HepG2 (cell line): ENCODE results near the gene WBP1. TPM values are rescaled to one million over a fixed set of nuclear protein-coding genes. Genes with fewer than 3 reads are reported as not detected.

Experiments used
- ADNP ChIP-seq: sonication (generic); formaldehyde crosslinking; IDR thresholded peaks from 2 replicates; pipeline ENCODE4 v1.4.0; 2020; ENCODE audit warnings: missing genetic modification reagents
- HNF4G ChIP-seq, 2 experiments: sonication (generic) in 1 of 2; formaldehyde crosslinking in 1 of 2; IDR thresholded peaks; 2 replicates each; pipeline versions ENCODE4 v1.4.0 to v1.6.1; 2011 to 2020; ENCODE audit warnings: borderline replicate concordance in 2 of 2, low read depth in 2 of 2, mild to moderate bottlenecking in 2 of 2, low read length in 1 of 2, missing genetic modification reagents in 1 of 2, moderate library complexity in 1 of 2
- JUND ChIP-seq: sonication (generic); formaldehyde crosslinking; IDR thresholded peaks from 2 replicates; pipeline ENCODE4 v1.8.0; 2022; ENCODE audit warnings: mild to moderate bottlenecking, missing genetic modification reagents
- PHF8 ChIP-seq: sonication (generic); formaldehyde crosslinking; IDR thresholded peaks from 2 replicates; pipeline ENCODE4 v1.5.0; 2020; ENCODE audit warnings: missing genetic modification reagents
- RARG ChIP-seq: sonication (generic); formaldehyde crosslinking; IDR thresholded peaks from 2 replicates; pipeline ENCODE4 v1.4.0; 2020; ENCODE audit warnings: low read depth, mild to moderate bottlenecking, missing genetic modification reagents
- SAP130 ChIP-seq: IDR thresholded peaks from 2 replicates; pipeline ENCODE4 v1.6.1; 2016; ENCODE audit warnings: low read depth
- SOX13 ChIP-seq, 3 experiments: fragments of 450-650 bp in 1 of 3; sonication (generic) in 1 of 3; formaldehyde crosslinking in 1 of 3; IDR thresholded peaks in 2 of 3; conservative IDR thresholded peaks in 1 of 3; 2 replicates each; pipeline versions ENCODE4 v1.5.0 to v1.6.1; 2016 to 2020; ENCODE audit warnings: antibody characterized with exemption in 1 of 3, mild to moderate bottlenecking in 1 of 3, missing compliant biosample characterization in 1 of 3, missing genetic modification reagents in 1 of 3, moderate library complexity in 1 of 3
- SP4 ChIP-seq: sonication (generic); formaldehyde crosslinking; IDR thresholded peaks from 2 replicates; pipeline ENCODE4 v1.8.1; 2023; ENCODE audit warnings: mild to moderate bottlenecking, missing genetic modification reagents
- STAG1 ChIP-seq: sonication (generic); formaldehyde crosslinking; IDR thresholded peaks from 2 replicates; pipeline ENCODE4 v1.4.0; 2020; ENCODE audit warnings: missing genetic modification reagents
- SUZ12 ChIP-seq: fragments of 150-350 bp; IDR thresholded peaks from 2 replicates; pipeline ENCODE4 v1.6.1; 2014; ENCODE audit warnings: low read depth, low read length
- TARDBP ChIP-seq: sonication (generic); formaldehyde crosslinking; IDR thresholded peaks from 2 replicates; pipeline ENCODE4 v1.8.0; 2022; ENCODE audit warnings: mild to moderate bottlenecking, missing genetic modification reagents
- TCF7 ChIP-seq: sonication (generic); IDR thresholded peaks from 2 replicates; pipeline ENCODE4 v1.6.1; 2016; ENCODE audit warnings: antibody characterized with exemption, low read depth
- THAP11 ChIP-seq: IDR thresholded peaks from 2 replicates; pipeline ENCODE4 v1.6.1; 2016; ENCODE audit warnings: missing biosample characterization, missing genetic modification reagents
- ZBTB8A ChIP-seq: sonication (generic); formaldehyde crosslinking; IDR thresholded peaks from 2 replicates; pipeline ENCODE4 v1.4.0; 2020; ENCODE audit warnings: mild to moderate bottlenecking, low read depth, missing genetic modification reagents, borderline replicate concordance
- ZFX ChIP-seq: sonication (generic); formaldehyde crosslinking; IDR thresholded peaks from 2 replicates; pipeline ENCODE4 v1.4.0; 2020; ENCODE audit warnings: mild to moderate bottlenecking, low read depth, missing genetic modification reagents, moderate library complexity
- ZKSCAN8 ChIP-seq: IDR thresholded peaks from 2 replicates; pipeline ENCODE4 v1.6.1; 2016; ENCODE audit warnings: borderline replicate concordance, missing genetic modification reagents, missing compliant biosample characterization
- ZNF160 ChIP-seq: sonication (generic); formaldehyde crosslinking; IDR thresholded peaks from 2 replicates; pipeline ENCODE4 v1.8.0; 2022; ENCODE audit warnings: mild to moderate bottlenecking, inconsistent platforms, missing genetic modification reagents
- ZNF354B ChIP-seq: sonication (generic); formaldehyde crosslinking; IDR thresholded peaks from 2 replicates; pipeline ENCODE4 v1.8.0; 2022; ENCODE audit warnings: mild to moderate bottlenecking, missing genetic modification reagents
- ZNF362 ChIP-seq: sonication (generic); formaldehyde crosslinking; IDR thresholded peaks from 2 replicates; pipeline ENCODE4 v1.4.0; 2020; ENCODE audit warnings: missing genetic modification reagents, mild to moderate bottlenecking, borderline replicate concordance
- ZNF614 ChIP-seq: IDR thresholded peaks from 2 replicates; pipeline ENCODE4 v1.6.1; 2018; ENCODE audit warnings: missing biosample characterization, missing genetic modification reagents, inconsistent platforms, borderline replicate concordance
- ZNF629 ChIP-seq: sonication (generic); formaldehyde crosslinking; conservative IDR thresholded peaks from 2 replicates; pipeline ENCODE4 v1.5.0; 2020; ENCODE audit warnings: missing genetic modification reagents
- polyA plus RNA-seq, 8 experiments: library from polyadenylated mRNA; depleted of rRNA in 3 of 8; stranded (reverse) in 7 of 8; unstranded in 1 of 8; fragments of >200 nt; fragmentation: Illumina TruSeq in 4 of 8; extraction: Trizol in 4 of 8; gene quantifications; 2 replicates each; pipeline versions ENCODE4 v1.2.1 to v1.2.3, GENCODE V29; 2011 to 2016; ENCODE audit warnings: low read depth in 4 of 8, missing spikeins in 1 of 8, mixed read lengths in 1 of 8; ENCODE audit not compliant: insufficient read depth in 1 of 8
- total RNA-seq, 5 experiments: library from RNA; depleted of rRNA; stranded (reverse); fragments of >200 nt; fragmentation: Illumina TruSeq; extraction: Trizol; gene quantifications; 2 replicates each; pipeline ENCODE4 v1.2.3, GENCODE V29; 2016; ENCODE audit warnings: low read depth in 1 of 5
- TF ChIP-seq, protein P1 (sequence below): sonication (generic); formaldehyde crosslinking; IDR thresholded peaks from 2 replicates; pipeline ENCODE4 v1.5.0; 2020; ENCODE audit warnings: missing genetic modification reagents
- TF ChIP-seq, protein P2 (sequence below): sonication (generic); formaldehyde crosslinking; IDR thresholded peaks from 2 replicates; pipeline ENCODE4 v1.4.0; 2020; ENCODE audit warnings: missing genetic modification reagents, low read depth, mild to moderate bottlenecking, borderline replicate concordance
- TF ChIP-seq, protein P3 (sequence below): sonication (generic); formaldehyde crosslinking; IDR thresholded peaks from 2 replicates; pipeline ENCODE4 v1.4.0; 2020; ENCODE audit warnings: missing genetic modification reagents

WBP1 gene
- total and polyA plus RNA-seq, 2 of the 13 experiments (the other 11 are each of a cell fraction or from before 2014, with no cell fraction given) = 38.8 to 85.7 TPM

DNA sequence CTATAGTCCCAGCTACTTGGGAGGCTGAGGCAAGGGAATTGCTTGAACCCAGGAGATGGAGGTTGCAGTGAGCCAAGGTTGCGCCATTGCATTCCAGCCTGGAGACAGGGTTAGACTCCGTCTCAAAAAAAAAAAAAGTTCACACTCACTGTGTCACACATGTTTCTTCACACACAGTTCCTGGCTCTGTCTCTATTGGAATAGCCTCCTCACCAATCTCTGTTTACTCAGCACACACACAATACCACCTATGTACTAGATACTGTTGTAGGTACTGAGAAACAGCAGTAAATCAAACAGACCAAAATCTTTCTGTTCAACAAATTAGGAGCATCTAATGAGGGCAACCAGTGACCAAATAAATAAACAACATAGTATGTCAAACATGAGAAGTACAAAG is 27.9 kb downstream of the WBP1 start (continued):
- TF ChIP-seq SUZ12 (no peak), TCF7 (0 out of 2 replicates have a peak, but pooled peaks have one; percentile 17), PHF8 (CRISPR knock-in tag) (0 out of 2 replicates have a peak, but pooled peaks have one; percentile 17), ZBTB8A (CRISPR knock-in tag) (no peak), RARG (CRISPR knock-in tag) (no peak), ZKSCAN8 (CRISPR knock-in tag) (no peak), THAP11 (CRISPR knock-in tag) (0 out of 2 replicates have a peak, but pooled peaks have one; percentile 34), ZNF614 (CRISPR knock-in tag) (peak; percentile 65; the same call in 1 of the 2 replicates), SAP130 (peak; percentile 41; the same call in 1 of the 2 replicates), ZNF629 (CRISPR knock-in tag) (no peak), JUND (CRISPR knock-in tag) (peak; percentile 3; the same call in 1 of the 2 replicates), SOX13 (IDR thresholded peaks at IDR 0.05) (no peak), SOX13 (CRISPR knock-in tag; conservative IDR thresholded peaks at IDR 0.05 in 1 of 2, IDR thresholded peaks at IDR 0.05 in 1 of 2) (peak in 1 of 2 experiments; percentile 71; a peak in 2 of 4 replicates), ZNF362 (CRISPR knock-in tag) (peak; percentile 97), SP4 (no peak), HNF4G (IDR thresholded peaks at IDR 0.05; ENCODE audit: borderline replicate concordance, low read depth, low read length) (peak; percentile 31; the same call in 1 of the 2 replicates), HNF4G (CRISPR knock-in tag; IDR thresholded peaks at IDR 0.05; ENCODE audit: borderline replicate concordance, low read depth) (no peak), ADNP (CRISPR knock-in tag) (no peak), ZNF354B (no peak), STAG1 (no peak), TARDBP (no peak), ZNF160 (CRISPR knock-in tag) (no peak), ZFX (no peak)
- TF ChIP-seq, protein P1, sequence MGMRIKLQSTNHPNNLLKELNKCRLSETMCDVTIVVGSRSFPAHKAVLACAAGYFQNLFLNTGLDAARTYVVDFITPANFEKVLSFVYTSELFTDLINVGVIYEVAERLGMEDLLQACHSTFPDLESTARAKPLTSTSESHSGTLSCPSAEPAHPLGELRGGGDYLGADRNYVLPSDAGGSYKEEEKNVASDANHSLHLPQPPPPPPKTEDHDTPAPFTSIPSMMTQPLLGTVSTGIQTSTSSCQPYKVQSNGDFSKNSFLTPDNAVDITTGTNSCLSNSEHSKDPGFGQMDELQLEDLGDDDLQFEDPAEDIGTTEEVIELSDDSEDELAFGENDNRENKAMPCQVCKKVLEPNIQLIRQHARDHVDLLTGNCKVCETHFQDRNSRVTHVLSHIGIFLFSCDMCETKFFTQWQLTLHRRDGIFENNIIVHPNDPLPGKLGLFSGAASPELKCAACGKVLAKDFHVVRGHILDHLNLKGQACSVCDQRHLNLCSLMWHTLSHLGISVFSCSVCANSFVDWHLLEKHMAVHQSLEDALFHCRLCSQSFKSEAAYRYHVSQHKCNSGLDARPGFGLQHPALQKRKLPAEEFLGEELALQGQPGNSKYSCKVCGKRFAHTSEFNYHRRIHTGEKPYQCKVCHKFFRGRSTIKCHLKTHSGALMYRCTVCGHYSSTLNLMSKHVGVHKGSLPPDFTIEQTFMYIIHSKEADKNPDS = no peak
- TF ChIP-seq, protein P2, sequence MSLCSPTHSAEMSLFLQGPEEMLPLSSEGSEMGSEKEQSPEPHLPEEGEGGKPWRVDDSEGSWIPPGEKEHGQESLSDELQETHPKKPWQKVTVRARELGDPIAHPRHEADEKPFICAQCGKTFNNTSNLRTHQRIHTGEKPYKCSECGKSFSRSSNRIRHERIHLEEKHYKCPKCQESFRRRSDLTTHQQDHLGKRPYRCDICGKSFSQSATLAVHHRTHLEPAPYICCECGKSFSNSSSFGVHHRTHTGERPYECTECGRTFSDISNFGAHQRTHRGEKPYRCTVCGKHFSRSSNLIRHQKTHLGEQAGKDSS (CRISPR knock-in tag) = no peak
- TF ChIP-seq, protein P3, sequence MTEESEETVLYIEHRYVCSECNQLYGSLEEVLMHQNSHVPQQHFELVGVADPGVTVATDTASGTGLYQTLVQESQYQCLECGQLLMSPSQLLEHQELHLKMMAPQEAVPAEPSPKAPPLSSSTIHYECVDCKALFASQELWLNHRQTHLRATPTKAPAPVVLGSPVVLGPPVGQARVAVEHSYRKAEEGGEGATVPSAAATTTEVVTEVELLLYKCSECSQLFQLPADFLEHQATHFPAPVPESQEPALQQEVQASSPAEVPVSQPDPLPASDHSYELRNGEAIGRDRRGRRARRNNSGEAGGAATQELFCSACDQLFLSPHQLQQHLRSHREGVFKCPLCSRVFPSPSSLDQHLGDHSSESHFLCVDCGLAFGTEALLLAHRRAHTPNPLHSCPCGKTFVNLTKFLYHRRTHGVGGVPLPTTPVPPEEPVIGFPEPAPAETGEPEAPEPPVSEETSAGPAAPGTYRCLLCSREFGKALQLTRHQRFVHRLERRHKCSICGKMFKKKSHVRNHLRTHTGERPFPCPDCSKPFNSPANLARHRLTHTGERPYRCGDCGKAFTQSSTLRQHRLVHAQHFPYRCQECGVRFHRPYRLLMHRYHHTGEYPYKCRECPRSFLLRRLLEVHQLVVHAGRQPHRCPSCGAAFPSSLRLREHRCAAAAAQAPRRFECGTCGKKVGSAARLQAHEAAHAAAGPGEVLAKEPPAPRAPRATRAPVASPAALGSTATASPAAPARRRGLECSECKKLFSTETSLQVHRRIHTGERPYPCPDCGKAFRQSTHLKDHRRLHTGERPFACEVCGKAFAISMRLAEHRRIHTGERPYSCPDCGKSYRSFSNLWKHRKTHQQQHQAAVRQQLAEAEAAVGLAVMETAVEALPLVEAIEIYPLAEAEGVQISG (CRISPR knock-in tag) = peak; percentile 18; the same call in 1 of the 2 replicates
